ENCODE data around the gene PARP4.
"Not testable (repeated sequence)": the region's sequence is repeated elsewhere in the genome, so short reads cannot be mapped to it uniquely, and the experiment has no call there.

Gene PARP4

GRCh38 chr13:24527266-24527775 lies 14.7 kb upstream of the PARP4 start:
- DNase-seq, result no peak
- Mint-ChIP-seq H3K9me3 (no peaks in the 10 kb centered on the region), H3K27me3 (peaks cover 35 to 40% of the 10 kb centered on the region in 2 donors), H3K4me1 (ENCODE audit: low read depth in 2 of 2) (no peaks in the 10 kb centered on the region), H3K36me3 (ENCODE audit: insufficient read depth) (no peaks in the 10 kb centered on the region), H3K4me3 (no peak overlapping the region), H3K27ac (no peak overlapping the region)
- ATAC-seq (replicated peaks), result no peak

DNA sequence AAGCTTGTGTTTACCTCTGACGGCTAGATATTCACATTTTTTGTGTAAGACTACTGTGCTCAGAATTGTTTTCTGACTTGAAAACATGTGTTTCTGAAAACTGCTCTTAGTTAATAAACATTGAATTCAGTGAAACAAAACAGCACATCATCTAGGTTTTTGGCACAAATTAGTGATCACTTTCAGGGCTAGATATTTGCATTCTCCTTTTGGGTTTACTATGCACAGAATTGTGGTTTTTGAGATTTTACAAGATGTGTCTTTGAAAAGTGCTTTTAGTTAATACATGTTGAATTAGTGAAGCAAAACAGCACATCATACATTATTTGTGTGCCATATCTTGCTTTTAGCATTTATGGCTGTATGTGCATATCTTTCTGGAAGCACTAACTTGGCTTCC lies 8.2 kb upstream of the PARP4 start:
- ATAC-seq (replicated peaks) (no peak), DNase-seq (no peak)
- no peak overlapping the region for H3K27ac Mint-ChIP-seq
- H3K9me3 Mint-ChIP-seq, result no peaks in the 10 kb centered on the region
- no peaks in the 10 kb centered on the region for H3K27me3 Mint-ChIP-seq
- H3K36me3 Mint-ChIP-seq (ENCODE audit: insufficient read depth), result no peaks in the 10 kb centered on the region
- H3K4me3 Mint-ChIP-seq, result no peak overlapping the region
- no peaks in the 10 kb centered on the region for H3K4me1 Mint-ChIP-seq (ENCODE audit: low read depth in 2 of 2)

GRCh38 chr13:24516919-24517318 lies 4.3 kb upstream of the PARP4 start:
- Mint-ChIP-seq H3K36me3 (ENCODE audit: insufficient read depth) (peaks cover 10% of the 10 kb centered on the region), H3K4me3 (no peak overlapping the region), H3K4me1 (ENCODE audit: low read depth in 2 of 2) (peaks cover 8 to 11% of the 10 kb centered on the region in 2 donors), H3K27me3 (no peaks in the 10 kb centered on the region), H3K9me3 (no peaks in the 10 kb centered on the region), H3K27ac (no peak overlapping the region)
- DNase-seq, result no peak
- ATAC-seq (replicated peaks), result no peak

DNA sequence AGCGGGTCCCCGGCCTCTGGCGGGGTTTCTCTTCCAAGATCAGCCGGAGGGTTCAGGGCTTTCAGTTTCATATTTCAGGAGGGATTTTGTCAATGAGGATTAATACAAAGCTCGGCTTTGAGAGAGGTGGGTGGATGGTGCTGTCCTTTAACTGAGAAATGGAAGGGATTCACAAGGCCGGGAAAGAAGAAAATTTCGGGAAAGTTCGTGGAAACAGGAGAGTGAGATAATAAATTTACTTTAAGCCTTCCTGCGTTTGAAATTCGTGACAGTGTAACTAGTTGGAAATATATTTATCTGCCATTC lies 283 bp upstream of the PARP4 start:
- H3K27ac Mint-ChIP-seq, result peak overlapping the region; percentile 91 to 93
- peaks cover 23 to 25% of the 10 kb centered on the region in 2 donors for H3K4me1 Mint-ChIP-seq (ENCODE audit: low read depth in 2 of 2)

GRCh38 chr13:24511816-24512196 lies 772 bp downstream of the PARP4 start:
- Mint-ChIP-seq H3K4me3 (peak overlapping the region; percentile 84 to 92), H3K9me3 (no peaks in the 10 kb centered on the region), H3K36me3 (ENCODE audit: insufficient read depth) (peaks cover 14% of the 10 kb centered on the region), H3K27me3 (no peaks in the 10 kb centered on the region), H3K27ac (peak overlapping the region; percentile 91 to 93), H3K4me1 (ENCODE audit: low read depth in 2 of 2) (peaks cover 30 to 31% of the 10 kb centered on the region in 2 donors)
- ATAC-seq (replicated peaks), result peak; percentile 8
- no peak for DNase-seq

More for the DNA sequence above, 283 bp upstream of the PARP4 start:
- H3K4me3 Mint-ChIP-seq, result peak overlapping the region; percentile 84 to 92
- DNase-seq, result no peak
- H3K9me3 Mint-ChIP-seq, result no peaks in the 10 kb centered on the region
- peaks cover 13% of the 10 kb centered on the region for H3K36me3 Mint-ChIP-seq (ENCODE audit: insufficient read depth)
- no peaks in the 10 kb centered on the region for H3K27me3 Mint-ChIP-seq
- ATAC-seq (replicated peaks), result no peak

- DNase-seq (peak; percentile 3 to 33 (median 11)), ATAC-seq (replicated peaks) (peak; percentile 40)
- H3K9me3 Mint-ChIP-seq, result no peaks in the 10 kb centered on the region
- H3K36me3 Mint-ChIP-seq (ENCODE audit: insufficient read depth), result peaks cover 17% of the 10 kb centered on the region
- H3K27me3 Mint-ChIP-seq, result no peaks in the 10 kb centered on the region
- H3K27ac Mint-ChIP-seq, result peak overlapping the region; percentile 91 to 93
- H3K4me1 Mint-ChIP-seq (ENCODE audit: low read depth in 2 of 2), result peaks cover 30 to 31% of the 10 kb centered on the region in 2 donors
- H3K4me3 Mint-ChIP-seq, result peak overlapping the region; percentile 84 to 92
These were observed 1.4 kb downstream of the PARP4 start for GRCh38 chr13:24511019-24511815.

DNA sequence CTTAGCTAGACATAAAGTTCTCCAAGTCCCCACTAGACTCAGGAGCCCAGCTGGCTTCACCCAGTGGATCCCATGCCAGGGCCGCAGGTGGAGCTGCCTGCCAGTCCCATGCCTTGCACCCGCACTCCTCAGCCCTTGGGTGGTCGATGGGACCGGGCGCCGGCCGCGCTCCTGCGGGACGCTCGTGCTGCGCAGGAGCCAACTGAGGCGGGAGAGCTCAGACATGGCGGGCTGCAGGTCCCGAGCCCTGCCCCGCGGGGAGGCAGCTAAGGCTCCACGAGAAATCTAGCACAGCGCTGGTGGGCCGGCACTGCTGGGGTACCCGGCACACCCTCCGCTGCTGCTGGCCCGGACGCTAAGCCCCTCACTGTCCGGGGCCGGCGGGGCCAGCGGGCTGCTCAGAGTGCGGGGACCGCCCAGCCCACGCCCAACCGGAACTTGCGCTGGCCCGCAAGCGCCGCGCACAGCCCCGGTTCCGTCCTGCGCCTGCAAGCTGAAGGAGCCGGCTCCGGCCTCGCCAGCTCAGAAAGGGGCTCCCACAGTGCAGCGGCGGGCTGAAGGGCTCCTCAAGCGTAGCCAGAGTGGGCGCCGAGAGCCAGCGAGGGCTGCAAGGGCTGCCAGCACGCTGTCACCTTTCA lies 5.8 kb downstream of the PARP4 start:
- Mint-ChIP-seq H3K9me3 (no peaks in the 10 kb centered on the region), H3K27me3 (no peaks in the 10 kb centered on the region), H3K4me3 (no peak overlapping the region), H3K4me1 (ENCODE audit: low read depth in 2 of 2) (peaks cover 31 to 32% of the 10 kb centered on the region in 2 donors), H3K27ac (no peak overlapping the region), H3K36me3 (ENCODE audit: insufficient read depth) (peaks cover 22% of the 10 kb centered on the region)
- DNase-seq, result no peak
- ATAC-seq (replicated peaks), result no peak

- not testable (repeated sequence) for H3K27ac Mint-ChIP-seq; ATAC-seq (replicated peaks); DNase-seq; H3K27me3 Mint-ChIP-seq; H3K4me3 Mint-ChIP-seq; H3K9me3 Mint-ChIP-seq
- Mint-ChIP-seq H3K36me3 (ENCODE audit: insufficient read depth) (peaks cover 28% of the 10 kb centered on the region), H3K4me1 (ENCODE audit: low read depth in 2 of 2) (peaks cover 29 to 30% of the 10 kb centered on the region in 2 donors)
These were observed 6.3 kb downstream of the PARP4 start for GRCh38 chr13:24506283-24506682.

DNA sequence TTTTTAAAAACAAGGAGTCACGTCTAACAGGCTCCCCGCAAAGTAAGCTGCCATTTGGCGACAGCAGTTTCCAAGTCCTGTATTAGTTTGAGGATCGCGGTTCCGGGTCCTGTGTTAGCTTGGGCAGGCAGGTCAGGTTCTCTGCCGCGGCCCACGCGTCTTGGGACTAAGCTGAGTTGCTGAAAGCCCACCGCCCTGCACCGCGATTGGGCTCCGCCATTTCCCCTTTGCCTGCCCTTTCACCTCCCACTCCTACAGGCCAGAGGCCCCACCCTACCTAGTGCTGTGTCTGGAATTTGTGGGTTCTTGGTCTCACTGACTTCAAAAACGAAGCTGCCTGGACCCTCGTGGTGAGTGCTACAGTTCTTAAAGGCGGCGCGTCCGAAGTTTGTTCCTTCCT lies 6.8 kb downstream of the PARP4 start:
- H3K27me3 Mint-ChIP-seq, result no peaks in the 10 kb centered on the region
- no peaks in the 10 kb centered on the region for H3K9me3 Mint-ChIP-seq
- H3K27ac Mint-ChIP-seq, result no peak overlapping the region
- peaks cover 31% of the 10 kb centered on the region for H3K36me3 Mint-ChIP-seq (ENCODE audit: insufficient read depth)
- peaks cover 26 to 27% of the 10 kb centered on the region in 2 donors for H3K4me1 Mint-ChIP-seq (ENCODE audit: low read depth in 2 of 2)
- no peak for ATAC-seq (replicated peaks)
- H3K4me3 Mint-ChIP-seq, result no peak overlapping the region
- DNase-seq, result no peak

- Mint-ChIP-seq H3K4me3 (no peak overlapping the region), H3K27ac (no peak overlapping the region), H3K9me3 (no peaks in the 10 kb centered on the region), H3K4me1 (ENCODE audit: low read depth in 2 of 2) (peaks cover 26% of the 10 kb centered on the region in 2 donors), H3K27me3 (no peaks in the 10 kb centered on the region), H3K36me3 (ENCODE audit: insufficient read depth) (peaks cover 32% of the 10 kb centered on the region)
- DNase-seq (no peak), ATAC-seq (replicated peaks) (no peak)
These were observed 7.3 kb downstream of the PARP4 start for GRCh38 chr13:24505256-24505655.

DNA sequence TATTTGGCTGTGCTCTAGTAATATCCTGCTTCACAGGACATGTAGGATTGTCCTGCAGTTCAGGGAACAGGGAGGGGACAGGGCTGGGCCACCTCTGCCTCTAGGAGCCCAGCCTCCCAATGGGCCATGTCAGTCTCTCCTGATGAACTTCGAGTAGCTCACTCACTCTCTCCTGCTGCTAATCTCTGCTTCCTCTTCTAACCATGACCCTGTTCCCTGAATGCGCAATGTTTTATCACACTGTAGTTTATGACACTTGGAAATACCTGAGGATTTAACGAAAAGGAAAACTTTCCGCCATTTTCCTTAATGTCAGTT lies 9.2 kb downstream of the PARP4 start:
- Mint-ChIP-seq H3K27me3 (no peaks in the 10 kb centered on the region), H3K36me3 (ENCODE audit: insufficient read depth) (peaks cover 47% of the 10 kb centered on the region), H3K4me3 (no peak overlapping the region), H3K9me3 (no peaks in the 10 kb centered on the region), H3K4me1 (ENCODE audit: low read depth in 2 of 2) (peaks cover 22 to 29% of the 10 kb centered on the region in 2 donors), H3K27ac (peak overlapping the region in 1 of 2 donors; percentile 41)
- ATAC-seq (replicated peaks), result no peak
- no peak for DNase-seq

DNA sequence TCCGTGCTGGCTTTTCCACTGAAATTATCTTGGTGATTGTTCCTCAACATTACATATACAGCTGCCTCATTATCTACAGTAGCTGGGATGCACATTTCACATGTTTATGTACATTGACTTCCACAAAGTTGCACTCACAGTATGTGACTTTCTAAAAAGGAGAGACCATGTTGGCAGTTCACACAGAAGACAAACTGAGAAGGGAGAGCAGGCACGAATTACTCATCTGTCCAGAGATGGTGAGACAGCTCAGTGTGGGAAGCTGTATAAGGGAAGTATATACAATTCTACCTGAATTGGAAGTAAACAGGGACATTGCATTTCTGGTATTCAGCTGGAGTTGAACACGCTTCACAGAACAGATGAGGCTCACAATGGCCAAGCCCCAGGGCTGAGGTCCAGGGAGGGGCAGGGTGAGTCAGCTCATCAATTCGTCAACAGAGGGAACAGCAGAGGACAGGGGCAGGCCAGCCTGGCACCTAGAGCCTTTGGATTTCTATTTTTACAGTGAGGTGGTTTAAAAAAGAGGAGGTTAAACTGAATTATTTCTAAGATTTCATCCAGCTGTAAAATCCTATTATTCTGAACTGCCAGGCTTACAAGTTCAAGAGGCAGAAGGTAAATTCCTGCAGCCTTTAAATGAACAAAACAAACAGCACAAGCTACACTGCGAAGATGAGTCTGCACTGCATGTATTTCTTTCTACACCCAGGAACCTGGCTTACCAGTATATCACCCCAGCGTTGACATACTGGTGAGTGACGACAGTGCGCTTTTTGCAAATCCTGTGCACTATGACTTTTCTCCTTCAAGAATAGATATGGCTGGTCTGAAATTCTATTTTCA lies 9.8 kb downstream of the PARP4 start:
- ATAC-seq (replicated peaks), result no peak
- H3K27ac Mint-ChIP-seq, result peak overlapping the region; percentile 41 to 57

DNA sequence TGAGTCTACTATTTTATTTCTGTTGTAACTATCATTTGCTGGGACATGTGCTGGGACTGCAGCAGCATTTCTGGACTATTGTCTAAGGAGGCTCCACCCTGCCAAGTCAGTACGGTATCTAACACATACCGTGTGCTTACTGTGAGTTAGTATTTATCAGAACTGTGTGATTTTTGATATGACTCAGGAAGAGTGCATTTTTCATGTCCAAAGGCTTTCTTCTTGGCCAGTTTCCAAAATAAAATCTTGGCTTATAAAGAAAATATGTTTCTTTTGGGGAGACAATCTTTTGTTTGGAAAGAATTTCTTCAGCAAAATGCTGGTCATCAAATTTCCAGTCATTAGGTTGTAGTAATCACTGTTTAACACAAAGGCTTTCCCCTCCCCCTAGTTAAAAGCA lies 11.6 kb downstream of the PARP4 start:
- Mint-ChIP-seq H3K36me3 (ENCODE audit: insufficient read depth) (peaks cover 59% of the 10 kb centered on the region), H3K27ac (peak overlapping the region in 1 of 2 donors; percentile 58), H3K27me3 (no peaks in the 10 kb centered on the region), H3K4me1 (ENCODE audit: low read depth in 2 of 2) (peaks cover 14 to 20% of the 10 kb centered on the region in 2 donors), H3K9me3 (no peaks in the 10 kb centered on the region), H3K4me3 (no peak overlapping the region)
- ATAC-seq (replicated peaks), result no peak
- DNase-seq, result no peak

More for the DNA sequence above, 9.8 kb downstream of the PARP4 start:
- DNase-seq, result no peak
- Mint-ChIP-seq H3K4me3 (no peak overlapping the region), H3K27me3 (no peaks in the 10 kb centered on the region), H3K4me1 (ENCODE audit: low read depth in 2 of 2) (peaks cover 19 to 27% of the 10 kb centered on the region in 2 donors), H3K9me3 (no peaks in the 10 kb centered on the region), H3K36me3 (ENCODE audit: insufficient read depth) (peaks cover 48% of the 10 kb centered on the region)
